ENCODE data around the gene HIRIP3. TPM values are rescaled to one million over a fixed set of nuclear protein-coding genes. Genes with fewer than 3 reads are reported as not detected.

HIRIP3 gene
- total and polyA plus RNA-seq, 2 experiments from 2014 or later, result 10.4 to 18.5 TPM

DNA sequence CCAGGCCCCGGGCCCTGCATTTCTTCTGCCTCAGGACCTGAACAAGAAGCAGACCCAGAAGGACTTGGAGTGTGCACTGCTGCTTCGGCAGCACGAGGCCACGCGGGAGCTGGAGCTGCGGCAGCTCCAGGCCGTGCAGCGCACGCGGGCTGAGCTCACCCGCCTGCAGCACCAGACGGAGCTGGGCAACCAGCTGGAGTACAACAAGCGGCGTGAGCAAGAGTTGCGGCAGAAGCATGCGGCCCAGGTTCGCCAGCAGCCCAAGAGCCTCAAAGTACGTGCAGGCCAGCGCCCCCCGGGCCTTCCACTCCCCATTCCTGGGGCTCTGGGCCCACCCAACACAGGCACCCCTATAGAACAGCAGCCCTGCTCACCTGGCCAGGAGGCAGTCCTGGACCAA, 9.2 kb downstream of the HIRIP3 start:
- no peak overlapping the region for H3K27ac Mint-ChIP-seq
- Histone ChIP-seq H3K9me2 (ENCODE audit: insufficient read depth) (no peaks in the 10 kb centered on the region), H3K27me3 (ENCODE audit: insufficient read depth) (no peaks in the 10 kb centered on the region), H3K27ac (ENCODE audit: low read depth) (no peak overlapping the region), H3K4me1 (ENCODE audit: insufficient read depth) (no peaks in the 10 kb centered on the region), H3K4me2 (no peak overlapping the region), H3K79me2 (replicated peaks; ENCODE audit: insufficient read depth) (no peaks in the 10 kb centered on the region), H2AFZ (no peak overlapping the region), H3F3A (replicated peaks; ENCODE audit: low read depth) (no peaks in the 10 kb centered on the region), H4K20me1 (replicated peaks; ENCODE audit: insufficient read depth) (no peaks in the 10 kb centered on the region; the same call in 1 of the 2 replicates), H3K36me3 (ENCODE audit: insufficient read depth) (peaks cover 20% of the 10 kb centered on the region), H3K4me3 (no peak overlapping the region)
- H3K4me1 Mint-ChIP-seq, result no peaks in the 10 kb centered on the region; the same call in 2 of the 3 replicates
- H3K9me3 Mint-ChIP-seq, result no peaks in the 10 kb centered on the region; the same call in 1 of the 3 replicates
- no peak for ATAC-seq
- no peak for DNase-seq (ENCODE audit: low spot score)
- H3K36me3 Mint-ChIP-seq (ENCODE audit: low read depth), result peaks cover 73% of the 10 kb centered on the region
- peaks cover 5% of the 10 kb centered on the region for H3K27me3 Mint-ChIP-seq (ENCODE audit: insufficient read depth, low read depth, poor library complexity)
- H3K4me3 Mint-ChIP-seq, result no peak overlapping the region
- TF ChIP-seq ZNF331 (CRISPR knock-in tag; IDR thresholded peaks at IDR 0.05; ENCODE audit: low read depth), result no peak
- TF ChIP-seq JUNB (IDR thresholded peaks at IDR 0.05; ENCODE audit: unreplicated experiment), result no peak
- TF ChIP-seq, protein P1, sequence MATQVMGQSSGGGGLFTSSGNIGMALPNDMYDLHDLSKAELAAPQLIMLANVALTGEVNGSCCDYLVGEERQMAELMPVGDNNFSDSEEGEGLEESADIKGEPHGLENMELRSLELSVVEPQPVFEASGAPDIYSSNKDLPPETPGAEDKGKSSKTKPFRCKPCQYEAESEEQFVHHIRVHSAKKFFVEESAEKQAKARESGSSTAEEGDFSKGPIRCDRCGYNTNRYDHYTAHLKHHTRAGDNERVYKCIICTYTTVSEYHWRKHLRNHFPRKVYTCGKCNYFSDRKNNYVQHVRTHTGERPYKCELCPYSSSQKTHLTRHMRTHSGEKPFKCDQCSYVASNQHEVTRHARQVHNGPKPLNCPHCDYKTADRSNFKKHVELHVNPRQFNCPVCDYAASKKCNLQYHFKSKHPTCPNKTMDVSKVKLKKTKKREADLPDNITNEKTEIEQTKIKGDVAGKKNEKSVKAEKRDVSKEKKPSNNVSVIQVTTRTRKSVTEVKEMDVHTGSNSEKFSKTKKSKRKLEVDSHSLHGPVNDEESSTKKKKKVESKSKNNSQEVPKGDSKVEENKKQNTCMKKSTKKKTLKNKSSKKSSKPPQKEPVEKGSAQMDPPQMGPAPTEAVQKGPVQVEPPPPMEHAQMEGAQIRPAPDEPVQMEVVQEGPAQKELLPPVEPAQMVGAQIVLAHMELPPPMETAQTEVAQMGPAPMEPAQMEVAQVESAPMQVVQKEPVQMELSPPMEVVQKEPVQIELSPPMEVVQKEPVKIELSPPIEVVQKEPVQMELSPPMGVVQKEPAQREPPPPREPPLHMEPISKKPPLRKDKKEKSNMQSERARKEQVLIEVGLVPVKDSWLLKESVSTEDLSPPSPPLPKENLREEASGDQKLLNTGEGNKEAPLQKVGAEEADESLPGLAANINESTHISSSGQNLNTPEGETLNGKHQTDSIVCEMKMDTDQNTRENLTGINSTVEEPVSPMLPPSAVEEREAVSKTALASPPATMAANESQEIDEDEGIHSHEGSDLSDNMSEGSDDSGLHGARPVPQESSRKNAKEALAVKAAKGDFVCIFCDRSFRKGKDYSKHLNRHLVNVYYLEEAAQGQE (IDR thresholded peaks at IDR 0.05; ENCODE audit: unreplicated experiment), result no peak
- TF ChIP-seq, protein P2, sequence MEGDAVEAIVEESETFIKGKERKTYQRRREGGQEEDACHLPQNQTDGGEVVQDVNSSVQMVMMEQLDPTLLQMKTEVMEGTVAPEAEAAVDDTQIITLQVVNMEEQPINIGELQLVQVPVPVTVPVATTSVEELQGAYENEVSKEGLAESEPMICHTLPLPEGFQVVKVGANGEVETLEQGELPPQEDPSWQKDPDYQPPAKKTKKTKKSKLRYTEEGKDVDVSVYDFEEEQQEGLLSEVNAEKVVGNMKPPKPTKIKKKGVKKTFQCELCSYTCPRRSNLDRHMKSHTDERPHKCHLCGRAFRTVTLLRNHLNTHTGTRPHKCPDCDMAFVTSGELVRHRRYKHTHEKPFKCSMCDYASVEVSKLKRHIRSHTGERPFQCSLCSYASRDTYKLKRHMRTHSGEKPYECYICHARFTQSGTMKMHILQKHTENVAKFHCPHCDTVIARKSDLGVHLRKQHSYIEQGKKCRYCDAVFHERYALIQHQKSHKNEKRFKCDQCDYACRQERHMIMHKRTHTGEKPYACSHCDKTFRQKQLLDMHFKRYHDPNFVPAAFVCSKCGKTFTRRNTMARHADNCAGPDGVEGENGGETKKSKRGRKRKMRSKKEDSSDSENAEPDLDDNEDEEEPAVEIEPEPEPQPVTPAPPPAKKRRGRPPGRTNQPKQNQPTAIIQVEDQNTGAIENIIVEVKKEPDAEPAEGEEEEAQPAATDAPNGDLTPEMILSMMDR (conservative IDR thresholded peaks at IDR 0.05; ENCODE audit: low read depth in 2 of 2), result no peak
- no peak for TF ChIP-seq ZNF114 (CRISPR knock-in tag; IDR thresholded peaks at IDR 0.05)
- no peak for TF ChIP-seq EZH2phosphoT487 (IDR thresholded peaks at IDR 0.05; ENCODE audit: unreplicated experiment)
- TF ChIP-seq, protein P3, sequence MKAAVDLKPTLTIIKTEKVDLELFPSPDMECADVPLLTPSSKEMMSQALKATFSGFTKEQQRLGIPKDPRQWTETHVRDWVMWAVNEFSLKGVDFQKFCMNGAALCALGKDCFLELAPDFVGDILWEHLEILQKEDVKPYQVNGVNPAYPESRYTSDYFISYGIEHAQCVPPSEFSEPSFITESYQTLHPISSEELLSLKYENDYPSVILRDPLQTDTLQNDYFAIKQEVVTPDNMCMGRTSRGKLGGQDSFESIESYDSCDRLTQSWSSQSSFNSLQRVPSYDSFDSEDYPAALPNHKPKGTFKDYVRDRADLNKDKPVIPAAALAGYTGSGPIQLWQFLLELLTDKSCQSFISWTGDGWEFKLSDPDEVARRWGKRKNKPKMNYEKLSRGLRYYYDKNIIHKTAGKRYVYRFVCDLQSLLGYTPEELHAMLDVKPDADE (IDR thresholded peaks at IDR 0.05), result no peak
- no peak for TF ChIP-seq POLR2AphosphoS5 (IDR thresholded peaks at IDR 0.05; ENCODE audit: low read depth)
- no peak for TF ChIP-seq STAT1 (IDR thresholded peaks at IDR 0.05; ENCODE audit: unreplicated experiment)
- no peak for TF ChIP-seq CREB1 (CRISPR knock-in tag; IDR thresholded peaks at IDR 0.05; ENCODE audit: low read depth)
- TF ChIP-seq EZH2 (IDR thresholded peaks at IDR 0.05; ENCODE audit: low read depth, unreplicated experiment), result no peak
- TF ChIP-seq, protein P4, sequence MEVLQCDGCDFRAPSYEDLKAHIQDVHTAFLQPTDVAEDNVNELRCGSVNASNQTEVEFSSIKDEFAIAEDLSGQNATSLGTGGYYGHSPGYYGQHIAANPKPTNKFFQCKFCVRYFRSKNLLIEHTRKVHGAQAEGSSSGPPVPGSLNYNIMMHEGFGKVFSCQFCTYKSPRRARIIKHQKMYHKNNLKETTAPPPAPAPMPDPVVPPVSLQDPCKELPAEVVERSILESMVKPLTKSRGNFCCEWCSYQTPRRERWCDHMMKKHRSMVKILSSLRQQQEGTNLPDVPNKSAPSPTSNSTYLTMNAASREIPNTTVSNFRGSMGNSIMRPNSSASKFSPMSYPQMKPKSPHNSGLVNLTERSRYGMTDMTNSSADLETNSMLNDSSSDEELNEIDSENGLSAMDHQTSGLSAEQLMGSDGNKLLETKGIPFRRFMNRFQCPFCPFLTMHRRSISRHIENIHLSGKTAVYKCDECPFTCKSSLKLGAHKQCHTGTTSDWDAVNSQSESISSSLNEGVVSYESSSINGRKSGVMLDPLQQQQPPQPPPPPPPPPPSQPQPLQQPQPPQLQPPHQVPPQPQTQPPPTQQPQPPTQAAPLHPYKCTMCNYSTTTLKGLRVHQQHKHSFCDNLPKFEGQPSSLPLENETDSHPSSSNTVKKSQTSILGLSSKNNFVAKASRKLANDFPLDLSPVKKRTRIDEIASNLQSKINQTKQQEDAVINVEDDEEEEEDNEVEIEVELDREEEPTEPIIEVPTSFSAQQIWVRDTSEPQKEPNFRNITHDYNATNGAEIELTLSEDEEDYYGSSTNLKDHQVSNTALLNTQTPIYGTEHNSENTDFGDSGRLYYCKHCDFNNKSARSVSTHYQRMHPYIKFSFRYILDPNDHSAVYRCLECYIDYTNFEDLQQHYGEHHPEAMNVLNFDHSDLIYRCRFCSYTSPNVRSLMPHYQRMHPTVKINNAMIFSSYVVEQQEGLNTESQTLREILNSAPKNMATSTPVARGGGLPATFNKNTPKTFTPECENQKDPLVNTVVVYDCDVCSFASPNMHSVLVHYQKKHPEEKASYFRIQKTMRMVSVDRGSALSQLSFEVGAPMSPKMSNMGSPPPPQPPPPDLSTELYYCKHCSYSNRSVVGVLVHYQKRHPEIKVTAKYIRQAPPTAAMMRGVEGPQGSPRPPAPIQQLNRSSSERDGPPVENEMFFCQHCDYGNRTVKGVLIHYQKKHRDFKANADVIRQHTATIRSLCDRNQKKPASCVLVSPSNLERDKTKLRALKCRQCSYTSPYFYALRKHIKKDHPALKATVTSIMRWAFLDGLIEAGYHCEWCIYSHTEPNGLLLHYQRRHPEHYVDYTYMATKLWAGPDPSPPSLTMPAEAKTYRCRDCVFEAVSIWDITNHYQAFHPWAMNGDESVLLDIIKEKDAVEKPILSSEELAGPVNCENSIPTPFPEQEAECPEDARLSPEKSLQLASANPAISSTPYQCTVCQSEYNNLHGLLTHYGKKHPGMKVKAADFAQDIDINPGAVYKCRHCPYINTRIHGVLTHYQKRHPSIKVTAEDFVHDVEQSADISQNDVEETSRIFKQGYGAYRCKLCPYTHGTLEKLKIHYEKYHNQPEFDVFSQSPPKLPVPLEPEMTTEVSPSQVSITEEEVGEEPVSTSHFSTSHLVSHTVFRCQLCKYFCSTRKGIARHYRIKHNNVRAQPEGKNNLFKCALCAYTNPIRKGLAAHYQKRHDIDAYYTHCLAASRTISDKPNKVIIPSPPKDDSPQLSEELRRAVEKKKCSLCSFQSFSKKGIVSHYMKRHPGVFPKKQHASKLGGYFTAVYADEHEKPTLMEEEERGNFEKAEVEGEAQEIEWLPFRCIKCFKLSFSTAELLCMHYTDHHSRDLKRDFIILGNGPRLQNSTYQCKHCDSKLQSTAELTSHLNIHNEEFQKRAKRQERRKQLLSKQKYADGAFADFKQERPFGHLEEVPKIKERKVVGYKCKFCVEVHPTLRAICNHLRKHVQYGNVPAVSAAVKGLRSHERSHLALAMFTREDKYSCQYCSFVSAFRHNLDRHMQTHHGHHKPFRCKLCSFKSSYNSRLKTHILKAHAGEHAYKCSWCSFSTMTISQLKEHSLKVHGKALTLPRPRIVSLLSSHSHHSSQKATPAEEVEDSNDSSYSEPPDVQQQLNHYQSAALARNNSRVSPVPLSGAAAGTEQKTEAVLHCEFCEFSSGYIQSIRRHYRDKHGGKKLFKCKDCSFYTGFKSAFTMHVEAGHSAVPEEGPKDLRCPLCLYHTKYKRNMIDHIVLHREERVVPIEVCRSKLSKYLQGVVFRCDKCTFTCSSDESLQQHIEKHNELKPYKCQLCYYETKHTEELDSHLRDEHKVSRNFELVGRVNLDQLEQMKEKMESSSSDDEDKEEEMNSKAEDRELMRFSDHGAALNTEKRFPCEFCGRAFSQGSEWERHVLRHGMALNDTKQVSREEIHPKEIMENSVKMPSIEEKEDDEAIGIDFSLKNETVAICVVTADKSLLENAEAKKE (CRISPR knock-in tag; IDR thresholded peaks at IDR 0.05), result no peak
- TF ChIP-seq NANOG (IDR thresholded peaks at IDR 0.05; ENCODE audit: borderline replicate concordance), result no peak

All from GM23338 (cell line).